GM12878 (cell line): ENCODE data around the gene CCNG1. TPM values are rescaled to one million over a fixed set of nuclear protein-coding genes. Genes with fewer than 3 reads are reported as not detected.

Experiments
- ATAC-seq: fragments of 200-7000 bp; cut with Tn5 transposase; 3 replicates; pipeline ENCODE4 v1.9.1; 2020; ENCODE audit warnings: mild to moderate bottlenecking, moderate library complexity
- BruUV-seq: library from RNA; stranded (reverse); fragments of 400-500 nt; replicated peaks from 2 replicates; lab custom pipeline; 2021; lab: Mats Ljungman, UMichigan
- CTCF ChIA-PET: fragments of 300-600 bp; sonication (Branson Sonifier 250); formaldehyde crosslinking; extraction: SDS; loops from one replicate; lab custom pipeline; 2021; ENCODE audit warnings: inconsistent platforms; lab: Yijun Ruan, JAX
- POLR2A ChIA-PET: fragments of 350-600 bp; formaldehyde crosslinking; extraction: SDS; loops from one replicate; lab custom pipeline; 2021; ENCODE audit warnings: inconsistent platforms; lab: Charles Lee
- RAD21 ChIA-PET: fragments of 300-600 bp; sonication (Branson Sonifier 250); formaldehyde crosslinking; loops from one replicate; lab custom pipeline; 2023; ENCODE audit warnings: antibody characterized with exemption; ENCODE audit not compliant: unreplicated experiment; lab: Charles Lee
- SMC1A ChIA-PET: fragments of 300-600 bp; sonication (Branson Sonifier 250); formaldehyde crosslinking; loops from one replicate; lab custom pipeline; 2023; ENCODE audit not compliant: unreplicated experiment, uncharacterized antibody; lab: Charles Lee
- DNase-seq: peaks from one replicate; pipeline ENCODE4 v3.0.0-alpha.2; 2011; ENCODE audit warnings: low read depth, low spot score
- FAIRE-seq: peaks from 3 replicates; lab custom pipeline; 2011; peaks lifted over from hg19 to GRCh38; lab: Jason Lieb, UNC
- H2AFZ ChIP-seq: 2 replicates; pipeline ENCODE4 v1.6.0; 2011; ENCODE audit warnings: low read depth, low read length, control low read depth; ENCODE audit not compliant: control insufficient read depth
- H3K27ac ChIP-seq: 2 replicates; pipeline ENCODE4 v1.5.1; 2011; ENCODE audit warnings: control low read depth; ENCODE audit not compliant: control insufficient read depth, insufficient read depth
- H3K27me3 ChIP-seq, 2 experiments: replicated peaks in 1 of 2; 2 replicates each; pipeline versions ENCODE4 v1.6.0 to v1.6.1; 2011; ENCODE audit warnings: low read length in 1 of 2; ENCODE audit not compliant: control insufficient read depth in 2 of 2, insufficient read depth in 2 of 2
- H3K36me3 ChIP-seq, 2 experiments: 2 replicates each; pipeline ENCODE4 v1.5.1; 2011; ENCODE audit warnings: low read length in 1 of 2; ENCODE audit not compliant: control insufficient read depth in 2 of 2, insufficient read depth in 2 of 2
- H3K4me1 ChIP-seq: 2 replicates; pipeline ENCODE4 v1.6.1; 2011; ENCODE audit warnings: mild to moderate bottlenecking, low read length, moderate library complexity, mixed read lengths; ENCODE audit not compliant: control insufficient read depth, insufficient read depth
- H3K4me2 ChIP-seq: 2 replicates; pipeline ENCODE4 v1.6.0; 2011; ENCODE audit warnings: control low read depth; ENCODE audit not compliant: control insufficient read depth, insufficient read depth
- H3K4me3 ChIP-seq: fragments of 200-600 bp; sonication (generic); 2 replicates; pipeline ENCODE4 v1.5.1; 2016
- H3K79me2 ChIP-seq: 2 replicates; pipeline ENCODE4 v1.6.0; 2011; ENCODE audit warnings: low read length; ENCODE audit not compliant: control insufficient read depth, insufficient read depth
- H3K9ac ChIP-seq: 2 replicates; pipeline ENCODE4 v1.8.0; 2011; ENCODE audit warnings: low read length, control low read depth, mixed read lengths; ENCODE audit not compliant: control insufficient read depth, insufficient read depth
- H3K9me3 ChIP-seq: replicated peaks from 3 replicates; pipeline ENCODE4 v1.5.1; 2011; ENCODE audit warnings: mild to moderate bottlenecking, low read length; ENCODE audit not compliant: control insufficient read depth, insufficient read depth
- H4K20me1 ChIP-seq: 2 replicates; pipeline ENCODE4 v1.6.0; 2011; ENCODE audit not compliant: control insufficient read depth, insufficient read depth
- BCL3 ChIP-seq: IDR thresholded peaks from 2 replicates; pipeline ENCODE4 v1.6.1; 2011; ENCODE audit warnings: borderline replicate concordance, low read depth, mild to moderate bottlenecking, moderate library complexity, low read length; ENCODE audit not compliant: insufficient read depth, poor library complexity, severe bottlenecking
- FOXM1 ChIP-seq: IDR thresholded peaks from 2 replicates; pipeline ENCODE4 v1.6.1; 2012; ENCODE audit warnings: low read depth, mild to moderate bottlenecking, inconsistent platforms, low read length, moderate library complexity
- MEF2B ChIP-seq: fragments of 450-650 bp; IDR thresholded peaks from 2 replicates; pipeline ENCODE4 v1.6.1; 2018; ENCODE audit warnings: mild to moderate bottlenecking, moderate library complexity; ENCODE audit not compliant: partially characterized antibody, poor library complexity, severe bottlenecking
- MYB ChIP-seq: fragments of 150-350 bp; IDR thresholded peaks from 2 replicates; pipeline ENCODE4 v1.6.1; 2014; ENCODE audit warnings: mild to moderate bottlenecking, low read depth, low read length, borderline replicate concordance
- NR2C2 ChIP-seq: IDR thresholded peaks from 2 replicates; pipeline ENCODE4 v1.6.1; 2011; ENCODE audit warnings: borderline replicate concordance, low read depth; ENCODE audit not compliant: control insufficient read depth, insufficient read length
- RAD21 ChIP-seq: IDR thresholded peaks from 2 replicates; pipeline ENCODE4 v1.6.1; 2011; ENCODE audit warnings: mild to moderate bottlenecking, low read depth, low read length, moderate library complexity; ENCODE audit not compliant: insufficient read depth
- RELA ChIP-seq: fragments of 450-650 bp; IDR thresholded peaks from 2 replicates; pipeline ENCODE4 v1.8.0; 2014; ENCODE audit warnings: borderline replicate concordance; ENCODE audit not compliant: partially characterized antibody
- RUNX3 ChIP-seq: IDR thresholded peaks from 2 replicates; pipeline ENCODE4 v1.6.1; 2012; ENCODE audit warnings: low read length, inconsistent platforms
- SMC3 ChIP-seq: IDR thresholded peaks from 2 replicates; pipeline ENCODE4 v1.6.1; 2011; ENCODE audit warnings: low read length, improper control_type of control experiment, borderline replicate concordance
- YY1 ChIP-seq: IDR thresholded peaks from 2 replicates; pipeline ENCODE4 v1.6.1; 2011; ENCODE audit warnings: low read depth, mild to moderate bottlenecking, low read length
- WGBS: methylation state at CpG from one replicate; pipeline ENCODE4 v1.1.6; 2016; ENCODE audit warnings: low lambda C conversion rate; ENCODE audit not compliant: insufficient replicate concordance, insufficient coverage; ENCODE audit errors: missing lambda C conversion rate; 5-methylcytosine and 5-hydroxymethylcytosine counted together
- in situ Hi-C: fragments of 300-500 bp; cut with MboI; formaldehyde crosslinking; loops from 9 replicates; pipeline ENCODE4 v1.14.3; 2018; ENCODE audit warnings: mixed read lengths
- intact Hi-C: fragments of 100-400 bp; cut with micrococcal nuclease; formaldehyde crosslinking; loops from one replicate; pipeline ENCODE4 v1.14.2; 2022; ENCODE audit not compliant: unreplicated experiment
- polyA plus RNA-seq, 11 experiments: library from polyadenylated mRNA; depleted of rRNA in 4 of 11; unstranded in 6 of 11; stranded (reverse) in 5 of 11; fragments of >200 nt; fragmentation: Nextera tagmentation in 4 of 11; fragmentation: Illumina TruSeq in 1 of 11; extraction: Ambion mirVana in 4 of 11; extraction: Trizol in 1 of 11; gene quantifications; 1 replicate in 1 of 11; 2 replicates in 10 of 11; pipeline versions ENCODE4 v1.2.1 to v1.2.3, GENCODE V29; 2011 to 2016; ENCODE audit warnings: inconsistent platforms in 2 of 11, missing spikeins in 2 of 11, low read depth in 1 of 11
- total RNA-seq, 4 experiments: library from RNA; depleted of rRNA in 3 of 4; stranded (reverse); fragments of >200 nt in 3 of 4; fragmentation: Illumina TruSeq in 1 of 4; extraction: Trizol in 1 of 4; gene quantifications; 2 replicates each; pipeline versions ENCODE4 v1.2.1 to v1.2.3, GENCODE V29; 2013 to 2021

Gene CCNG1
- total and polyA plus RNA-seq, 10 of the 15 experiments (the other 5 are each of a cell fraction or from before 2014, with no cell fraction given) = 90.1 to 274 (median 200) TPM

DNA sequence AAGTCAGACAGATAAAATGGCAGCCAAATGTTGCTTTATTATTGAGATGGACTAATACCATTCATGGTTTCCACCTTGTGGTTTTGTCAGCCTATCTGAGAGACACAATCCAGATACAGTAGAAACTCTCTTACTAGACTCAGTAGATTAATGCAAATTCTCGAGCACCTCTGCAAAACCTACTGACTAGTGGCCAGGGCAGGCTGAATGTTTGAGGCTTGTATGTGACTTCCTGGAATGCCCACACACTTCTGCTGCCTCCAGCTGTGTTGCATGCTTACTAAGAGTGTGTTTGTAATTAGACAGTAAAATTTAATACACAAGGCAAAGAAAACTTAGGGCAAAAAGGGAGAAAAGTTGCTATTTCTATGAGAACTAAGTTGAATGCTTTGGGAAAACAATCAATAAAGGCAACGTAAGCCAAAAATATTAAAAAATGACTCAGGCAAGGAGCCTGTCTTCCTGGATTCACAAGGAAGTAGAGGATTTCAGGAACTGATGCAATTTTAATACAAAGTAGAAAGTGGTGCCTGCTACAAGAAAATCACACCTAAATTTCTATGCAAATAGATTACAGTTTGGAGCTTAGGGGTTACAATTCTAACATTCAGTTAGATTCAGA is 30.2 kb upstream of the CCNG1 start:
- intact Hi-C loops (loop anchor here (5.0 kb wide), 4 partner anchors 330 to 1865 kb away; no protein-coding TSS in a partner anchor), in situ Hi-C loops (no loop called here)
- no peak overlapping the region for H3K9ac ChIP-seq
- SMC1A ChIA-PET = interaction anchor here (1.0 to 3.2 kb wide), 7 partner anchors 30 to 1197 kb away, joined by 3 to 13 read pairs (median 5); partner anchors contain the start of gene CCNG1
- no TSS peak for BruUV-seq
- CTCF ChIA-PET = interaction anchor here (0.9 to 4.0 kb wide), 8 partner anchors 25 to 1863 kb away, joined by 3 to 62 read pairs (median 3); no protein-coding TSS in a partner anchor
- RAD21 ChIA-PET = no interaction called here
- no peaks in the 10 kb centered on the region; a peak in 1 of 4 replicates for H3K27me3 ChIP-seq
- H2AFZ ChIP-seq = no peak overlapping the region; the same call in 1 of the 2 replicates
- peaks cover 5% of the 10 kb centered on the region for H3K4me1 ChIP-seq
- FAIRE-seq = no peak
- TF ChIP-seq RUNX3 (peak; percentile 49), NR2C2 (no peak), YY1 (peak; percentile 23; the same call in 1 of the 2 replicates), FOXM1 (no peak)
- peak; percentile 78 for ATAC-seq
- whole genome bisulfite sequencing = 25% methylated on average over 2 of the region's 2 CpGs
- no peak overlapping the region for H3K4me2 ChIP-seq
- no peak overlapping the region for H3K4me3 ChIP-seq
- no peaks in the 10 kb centered on the region for H3K9me3 ChIP-seq
- no peak overlapping the region for H3K27ac ChIP-seq
- POLR2A ChIA-PET = no interaction called here
- no peaks in the 10 kb centered on the region for H4K20me1 ChIP-seq
- H3K36me3 ChIP-seq = no peaks in the 10 kb centered on the region
- peak; percentile 13 for DNase-seq
- H3K79me2 ChIP-seq = no peaks in the 10 kb centered on the region

GRCh38 chr5:163408311-163408923 is 29.0 kb upstream of the CCNG1 start:
- Histone ChIP-seq H3K9me3 (no peaks in the 10 kb centered on the region), H3K79me2 (no peaks in the 10 kb centered on the region), H3K4me1 (peaks cover 5% of the 10 kb centered on the region), H3K27ac (no peak overlapping the region), H3K4me3 (no peak overlapping the region), H3K36me3 (no peaks in the 10 kb centered on the region), H2AFZ (peak overlapping the region; percentile 35), H3K9ac (no peak overlapping the region), H3K27me3 (no peaks in the 10 kb centered on the region; a peak in 1 of 4 replicates), H4K20me1 (no peaks in the 10 kb centered on the region), H3K4me2 (no peak overlapping the region)
- FAIRE-seq = peak; percentile 70
- peak; percentile 91 for ATAC-seq
- ChIA-PET RAD21 (interaction anchor here (0.5 to 2.3 kb wide), 30 partner anchors 9 to 1864 kb away, joined by 3 to 27 read pairs (median 3); partner anchors contain the start of gene CCNG1), CTCF (interaction anchor here (0.5 to 4.0 kb wide), 65 partner anchors 9 to 1993 kb away, joined by 3 to 62 read pairs (median 4); partner anchors contain the start of genes GABRA1, HMMR and NUDCD2), SMC1A (interaction anchor here (0.6 to 3.2 kb wide), 38 partner anchors 11 to 1864 kb away, joined by 3 to 19 read pairs (median 4); partner anchors contain the start of gene CCNG1), POLR2A (no interaction called here)
- 13% methylated on average over 9 of the region's 9 CpGs for WGBS
- in situ Hi-C loops = no loop called here
- peak; percentile 25 for DNase-seq
- intact Hi-C loops = loop anchor here (1.0 to 5.0 kb wide), 9 partner anchors 54 to 1866 kb away; no protein-coding TSS in a partner anchor
- BruUV-seq = no TSS peak
- TF ChIP-seq MYB (no peak), SMC3 (peak; percentile 68; the same call in 1 of the 2 replicates), RAD21 (peak; percentile 96), RELA (no peak), MEF2B (no peak), BCL3 (no peak)
